HEK293 (cell line): ENCODE data around the gene WDFY3.

Experiments
- ATF2 ChIP-seq: fragments of 450-650 bp; formaldehyde crosslinking; IDR thresholded peaks from 2 replicates; pipeline ENCODE4 v1.5.1; 2016; ENCODE audit warnings: missing biosample characterization, missing genetic modification characterization, low read depth
- CTCF ChIP-seq: fragments of 450-650 bp; formaldehyde crosslinking; IDR thresholded peaks from 2 replicates; pipeline ENCODE4 v1.5.1; 2016; ENCODE audit warnings: missing biosample characterization, missing genetic modification characterization
- HOXD13 ChIP-seq: sonication (generic); formaldehyde crosslinking; IDR thresholded peaks from 2 replicates; pipeline ENCODE4 v1.8.0; 2022; ENCODE audit warnings: missing genetic modification reagents, borderline replicate concordance
- OSR2 ChIP-seq: fragments of 450-650 bp; formaldehyde crosslinking; IDR thresholded peaks from 2 replicates; pipeline ENCODE4 v1.5.1; 2016; ENCODE audit warnings: missing biosample characterization, missing genetic modification characterization
- TCF7L2 ChIP-seq: IDR thresholded peaks from 2 replicates; pipeline ENCODE4 v1.6.1; 2011; ENCODE audit warnings: low read depth, mild to moderate bottlenecking, inconsistent platforms, low read length, moderate library complexity, borderline replicate concordance
- ZBTB1 ChIP-seq: fragments of 450-650 bp; formaldehyde crosslinking; IDR thresholded peaks from 2 replicates; pipeline ENCODE4 v1.5.1; 2016; ENCODE audit warnings: missing biosample characterization, missing genetic modification characterization
- ZNF133 ChIP-seq: fragments of 450-650 bp; formaldehyde crosslinking; IDR thresholded peaks from 2 replicates; pipeline ENCODE4 v1.5.1; 2016; ENCODE audit warnings: missing biosample characterization, missing genetic modification characterization
- ZNF274 ChIP-seq, 2 experiments: fragments of 200-500 bp in 1 of 2; fragments of 450-650 bp in 1 of 2; sonication (Bioruptor generic) in 1 of 2; formaldehyde crosslinking in 1 of 2; IDR thresholded peaks; 2 replicates each; pipeline versions ENCODE4 v1.5.1 to v1.6.1; 2014 to 2016; ENCODE audit warnings: borderline replicate concordance in 1 of 2, inconsistent platforms in 1 of 2, low read length in 1 of 2, missing biosample characterization in 1 of 2, missing genetic modification characterization in 1 of 2
- ZNF292 ChIP-seq: fragments of 450-650 bp; formaldehyde crosslinking; IDR thresholded peaks from 2 replicates; pipeline ENCODE4 v1.5.1; 2016; ENCODE audit warnings: low read depth, missing biosample characterization, missing genetic modification characterization, borderline replicate concordance
- ZNF324 ChIP-seq: fragments of 450-650 bp; formaldehyde crosslinking; IDR thresholded peaks from 2 replicates; pipeline ENCODE4 v1.5.1; 2016; ENCODE audit warnings: missing biosample characterization, missing genetic modification characterization
- ZNF645 ChIP-seq: fragments of 450-650 bp; formaldehyde crosslinking; IDR thresholded peaks from 2 replicates; pipeline ENCODE4; 2016; ENCODE audit warnings: missing biosample characterization, missing genetic modification characterization
- ZSCAN30 ChIP-seq: fragments of 450-650 bp; IDR thresholded peaks from 2 replicates; pipeline ENCODE4 v1.5.1; 2018; ENCODE audit warnings: missing biosample characterization, mild to moderate bottlenecking, missing genetic modification characterization, moderate library complexity

- TF ChIP-seq ATF2 (no peak), ZNF645 (no peak), TCF7L2 (no peak), ZSCAN30 (no peak), CTCF (tag by site-specific recombination) (no peak), ZNF133 (tag by site-specific recombination) (no peak), ZNF324 (tag by site-specific recombination) (no peak), ZNF292 (no peak), OSR2 (tag by site-specific recombination) (no peak), ZBTB1 (tag by site-specific recombination) (no peak), ZNF274 (IDR thresholded peaks at IDR 0.05; ENCODE audit: low read length) (no peak), ZNF274 (tag by site-specific recombination; IDR thresholded peaks at IDR 0.05; ENCODE audit: borderline replicate concordance) (no peak), HOXD13 (CRISPR knock-in tag) (no peak)
Observed at GRCh38 chr4:84677995-84678394, 288.5 kb downstream of the WDFY3 start.
